ENCODE results near the gene MED22.
A peak's percentile ranks its signal among the peaks of the same experiment; 100 is the strongest.

DNA sequence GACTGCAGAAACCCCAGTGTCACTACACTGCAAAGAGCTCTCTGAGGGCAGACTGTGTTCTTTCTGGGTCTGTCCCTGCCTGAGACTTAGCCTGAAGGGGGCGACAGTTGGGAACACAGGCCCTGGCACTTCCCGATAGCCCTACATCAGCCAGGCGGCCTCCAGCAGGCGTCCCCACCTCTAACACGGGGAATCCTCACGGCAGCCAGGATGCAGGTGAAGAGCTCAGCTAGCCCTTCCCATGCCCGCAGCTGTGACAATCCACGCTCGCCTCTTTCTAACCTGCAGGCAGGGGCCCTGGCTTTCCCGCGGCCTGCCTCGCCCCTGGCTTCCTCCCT, 5.9 kb downstream of the MED22 start:
- TF ChIP-seq, protein P1, sequence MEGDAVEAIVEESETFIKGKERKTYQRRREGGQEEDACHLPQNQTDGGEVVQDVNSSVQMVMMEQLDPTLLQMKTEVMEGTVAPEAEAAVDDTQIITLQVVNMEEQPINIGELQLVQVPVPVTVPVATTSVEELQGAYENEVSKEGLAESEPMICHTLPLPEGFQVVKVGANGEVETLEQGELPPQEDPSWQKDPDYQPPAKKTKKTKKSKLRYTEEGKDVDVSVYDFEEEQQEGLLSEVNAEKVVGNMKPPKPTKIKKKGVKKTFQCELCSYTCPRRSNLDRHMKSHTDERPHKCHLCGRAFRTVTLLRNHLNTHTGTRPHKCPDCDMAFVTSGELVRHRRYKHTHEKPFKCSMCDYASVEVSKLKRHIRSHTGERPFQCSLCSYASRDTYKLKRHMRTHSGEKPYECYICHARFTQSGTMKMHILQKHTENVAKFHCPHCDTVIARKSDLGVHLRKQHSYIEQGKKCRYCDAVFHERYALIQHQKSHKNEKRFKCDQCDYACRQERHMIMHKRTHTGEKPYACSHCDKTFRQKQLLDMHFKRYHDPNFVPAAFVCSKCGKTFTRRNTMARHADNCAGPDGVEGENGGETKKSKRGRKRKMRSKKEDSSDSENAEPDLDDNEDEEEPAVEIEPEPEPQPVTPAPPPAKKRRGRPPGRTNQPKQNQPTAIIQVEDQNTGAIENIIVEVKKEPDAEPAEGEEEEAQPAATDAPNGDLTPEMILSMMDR (IDR thresholded peaks at IDR 0.05 in 2 of 3, conservative IDR thresholded peaks at IDR 0.05 in 1 of 3; ENCODE audit: borderline replicate concordance in 1 of 3, insufficient read depth in 1 of 3, low read depth in 2 of 3, low read length in 2 of 3): peak in 2 of 3 experiments; percentile 50 to 66; a peak in 4 of 6 replicates
- TF ChIP-seq ZFX (IDR thresholded peaks at IDR 0.05): no peak
- no peak for TF ChIP-seq SIN3A (IDR thresholded peaks at IDR 0.05; ENCODE audit: low read depth)
- TF ChIP-seq CBX3 (IDR thresholded peaks at IDR 0.05; ENCODE audit: low read depth): no peak
- TF ChIP-seq EZH2 (IDR thresholded peaks at IDR 0.05): no peak
- no peak for TF ChIP-seq POLR2A (IDR thresholded peaks at IDR 0.05; ENCODE audit: borderline replicate concordance, extremely low read depth, insufficient read depth, insufficient read length)
- TF ChIP-seq RAD21 (IDR thresholded peaks at IDR 0.05; ENCODE audit: low read depth): no peak
- no peak for TF ChIP-seq ELF1 (IDR thresholded peaks at IDR 0.05; ENCODE audit: borderline replicate concordance, low read depth)
- TF ChIP-seq POLR2AphosphoS5 (IDR thresholded peaks at IDR 0.05; ENCODE audit: low read depth, low read length): no peak
- TF ChIP-seq SP1 (IDR thresholded peaks at IDR 0.05; ENCODE audit: low read depth): no peak
- TF ChIP-seq ZNF274 (IDR thresholded peaks at IDR 0.05; ENCODE audit: low read depth, low read length): no peak
